ENCODE measurements around the gene SLC3A2. TPM values are rescaled to one million over a fixed set of nuclear protein-coding genes. Genes with fewer than 3 reads are reported as not detected.

Gene SLC3A2
- total RNA-seq, 2 donors from 2014 or later: 176 to 287 TPM

GRCh38 chr11:62882788-62883501 lies 2.2 kb downstream of the SLC3A2 start:
- peaks cover 32% of the 10 kb centered on the region for H3K4me1 Mint-ChIP-seq
- no peaks in the 10 kb centered on the region for H3K27me3 Mint-ChIP-seq
- H3K9me3 Mint-ChIP-seq: no peaks in the 10 kb centered on the region
- ATAC-seq (replicated peaks): no peak
- H3K36me3 Mint-ChIP-seq (ENCODE audit: low read depth): peaks cover 80% of the 10 kb centered on the region
- peak overlapping the region; percentile 99 for H3K27ac Mint-ChIP-seq
- peak overlapping the region; percentile 99 for H3K4me3 Mint-ChIP-seq

GRCh38 chr11:62883673-62884072 lies 3.0 kb downstream of the SLC3A2 start:
- no peaks in the 10 kb centered on the region for H3K9me3 Mint-ChIP-seq

GRCh38 chr11:62885137-62885750 lies 4.5 kb downstream of the SLC3A2 start:
- H3K27ac Mint-ChIP-seq: peak overlapping the region; percentile 78
- H3K27me3 Mint-ChIP-seq: no peaks in the 10 kb centered on the region
- H3K4me3 Mint-ChIP-seq: peak overlapping the region; percentile 62
- H3K36me3 Mint-ChIP-seq (ENCODE audit: low read depth): peaks cover 99% of the 10 kb centered on the region
- H3K9me3 Mint-ChIP-seq: no peaks in the 10 kb centered on the region
- no peak for ATAC-seq (replicated peaks)
- H3K4me1 Mint-ChIP-seq: peaks cover 26% of the 10 kb centered on the region

More at GRCh38 chr11:62883673-62884072, 3.0 kb downstream of the SLC3A2 start:
- Mint-ChIP-seq H3K27ac (peak overlapping the region; percentile 99), H3K27me3 (no peaks in the 10 kb centered on the region), H3K36me3 (ENCODE audit: low read depth) (peaks cover 87% of the 10 kb centered on the region), H3K4me1 (peaks cover 32% of the 10 kb centered on the region), H3K4me3 (peak overlapping the region; percentile 99)
- no peak for ATAC-seq (replicated peaks)

DNA sequence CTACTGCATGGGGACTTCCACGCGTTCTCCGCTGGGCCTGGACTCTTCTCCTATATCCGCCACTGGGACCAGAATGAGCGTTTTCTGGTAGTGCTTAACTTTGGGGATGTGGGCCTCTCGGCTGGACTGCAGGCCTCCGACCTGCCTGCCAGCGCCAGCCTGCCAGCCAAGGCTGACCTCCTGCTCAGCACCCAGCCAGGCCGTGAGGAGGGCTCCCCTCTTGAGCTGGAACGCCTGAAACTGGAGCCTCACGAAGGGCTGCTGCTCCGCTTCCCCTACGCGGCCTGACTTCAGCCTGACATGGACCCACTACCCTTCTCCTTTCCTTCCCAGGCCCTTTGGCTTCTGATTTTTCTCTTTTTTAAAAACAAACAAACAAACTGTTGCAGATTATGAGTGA lies 7.7 kb downstream of the SLC3A2 start:
- Mint-ChIP-seq H3K27me3 (no peaks in the 10 kb centered on the region), H3K4me3 (no peak overlapping the region), H3K36me3 (ENCODE audit: low read depth) (peaks cover 68% of the 10 kb centered on the region), H3K4me1 (peaks cover 17% of the 10 kb centered on the region), H3K9me3 (no peaks in the 10 kb centered on the region), H3K27ac (peak overlapping the region; percentile 14)
- no peak for ATAC-seq (replicated peaks)

DNA sequence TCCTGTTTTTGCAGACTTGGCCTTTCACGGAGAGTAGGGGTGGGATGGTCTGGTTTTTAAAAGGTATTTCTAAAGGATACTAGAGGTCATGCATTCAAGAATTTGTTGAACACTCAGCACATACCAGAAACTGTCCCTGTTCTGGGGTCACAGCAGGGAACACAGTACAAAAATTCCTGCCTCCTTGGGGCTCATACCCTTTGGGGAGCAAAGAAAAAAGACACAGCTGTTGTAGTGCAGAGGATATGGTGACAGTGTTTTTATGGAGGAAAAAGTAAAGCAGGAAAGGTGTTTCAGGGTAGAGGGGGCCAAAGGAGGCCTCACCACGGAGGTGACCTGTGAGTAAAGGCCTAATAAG lies 8.4 kb downstream of the SLC3A2 start:
- Mint-ChIP-seq H3K27me3 (no peaks in the 10 kb centered on the region), H3K4me3 (no peak overlapping the region), H3K27ac (peak overlapping the region; percentile 14), H3K36me3 (ENCODE audit: low read depth) (peaks cover 61% of the 10 kb centered on the region), H3K4me1 (peaks cover 10% of the 10 kb centered on the region), H3K9me3 (no peaks in the 10 kb centered on the region)
- no peak for ATAC-seq (replicated peaks)

DNA sequence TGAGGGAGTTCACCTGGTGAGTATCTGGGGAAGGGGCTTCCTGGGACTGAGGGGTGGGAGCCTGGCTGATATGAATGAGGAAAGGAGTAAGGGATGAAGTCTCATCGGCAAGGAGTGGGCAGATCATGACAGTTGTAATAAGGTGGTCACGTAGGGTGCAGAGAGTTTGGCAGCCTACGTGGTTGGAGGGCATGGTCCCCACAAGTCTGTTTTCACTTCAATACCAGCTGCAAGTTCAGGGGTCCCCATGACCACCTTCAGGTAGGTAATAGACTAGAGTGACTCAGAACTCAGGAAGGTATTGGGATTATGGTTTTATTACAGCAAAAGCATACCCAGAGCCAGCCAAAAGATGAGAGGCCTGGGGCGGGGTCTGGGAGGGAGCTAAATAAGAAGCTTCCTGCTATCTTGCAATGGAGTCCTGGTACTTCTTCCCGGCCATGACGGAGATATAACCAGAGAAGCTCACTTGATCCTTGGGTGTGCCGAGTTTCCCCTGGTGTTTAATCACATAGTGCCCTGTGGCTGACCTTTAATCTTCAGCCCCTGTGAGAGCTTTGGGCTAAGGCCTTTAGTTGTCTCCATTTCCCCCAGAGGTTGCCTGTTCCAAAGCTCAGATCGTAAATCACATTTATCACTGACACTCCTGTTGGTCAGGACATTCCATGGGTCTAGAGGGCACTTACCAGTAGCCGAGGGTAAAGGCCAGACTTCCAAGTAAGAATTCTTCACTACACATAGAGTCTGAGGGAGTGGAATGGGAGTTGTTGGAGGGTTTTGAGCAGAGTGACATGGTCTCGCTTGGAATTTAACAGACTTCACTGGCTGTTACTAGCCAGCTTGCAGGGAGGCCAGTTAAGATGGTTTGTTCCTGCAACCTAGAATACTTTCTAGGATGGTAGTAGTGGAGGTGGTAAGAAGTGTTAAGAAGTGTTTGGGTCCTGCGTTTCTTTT lies 9.1 kb downstream of the SLC3A2 start:
- H3K27ac Mint-ChIP-seq: no peak overlapping the region

GRCh38 chr11:62892077-62892922 lies 11.6 kb downstream of the SLC3A2 start:
- Mint-ChIP-seq H3K27ac (no peak overlapping the region), H3K36me3 (ENCODE audit: low read depth) (peaks cover 29% of the 10 kb centered on the region), H3K4me1 (peaks cover 2% of the 10 kb centered on the region), H3K27me3 (peaks cover 2% of the 10 kb centered on the region), H3K9me3 (no peaks in the 10 kb centered on the region), H3K4me3 (no peak overlapping the region)
- ATAC-seq (replicated peaks): peak; percentile 49

More for the DNA sequence above, 9.1 kb downstream of the SLC3A2 start:
- Mint-ChIP-seq H3K9me3 (no peaks in the 10 kb centered on the region), H3K27me3 (no peaks in the 10 kb centered on the region), H3K4me3 (no peak overlapping the region), H3K36me3 (ENCODE audit: low read depth) (peaks cover 54% of the 10 kb centered on the region), H3K4me1 (peaks cover 8% of the 10 kb centered on the region)
- ATAC-seq (replicated peaks): peak; percentile 16

DNA sequence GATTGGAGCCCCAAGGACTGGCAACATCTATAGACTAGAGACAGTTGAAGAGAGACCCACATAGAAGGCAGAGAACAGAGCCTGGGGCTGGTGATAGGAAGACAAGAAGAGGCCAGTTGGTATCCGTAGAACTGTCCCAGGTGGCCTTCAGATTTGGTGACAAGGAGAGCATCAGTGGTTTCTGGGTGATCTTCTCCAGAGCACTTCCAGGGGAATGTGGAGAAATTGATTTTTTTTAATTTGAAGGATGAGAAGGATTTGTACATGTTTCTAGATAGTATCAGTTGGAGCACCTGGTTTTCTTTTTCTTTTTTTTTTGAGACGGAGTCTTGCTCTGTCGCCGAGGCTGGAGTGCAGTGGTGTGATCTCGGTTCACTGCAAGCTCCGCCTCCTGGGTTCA lies 14.8 kb downstream of the SLC3A2 start:
- Mint-ChIP-seq H3K4me3 (no peak overlapping the region), H3K4me1 (peaks cover 5% of the 10 kb centered on the region), H3K27ac (no peak overlapping the region), H3K36me3 (ENCODE audit: low read depth) (no peaks in the 10 kb centered on the region), H3K9me3 (no peaks in the 10 kb centered on the region), H3K27me3 (peaks cover 7% of the 10 kb centered on the region)
- no peak for ATAC-seq (replicated peaks)

GRCh38 chr11:62896049-62896448 lies 15.4 kb downstream of the SLC3A2 start:
- ATAC-seq (replicated peaks): no peak
- Mint-ChIP-seq H3K9me3 (no peaks in the 10 kb centered on the region), H3K27me3 (peaks cover 7% of the 10 kb centered on the region), H3K4me1 (peaks cover 5% of the 10 kb centered on the region), H3K36me3 (ENCODE audit: low read depth) (no peaks in the 10 kb centered on the region), H3K27ac (no peak overlapping the region), H3K4me3 (no peak overlapping the region)

DNA sequence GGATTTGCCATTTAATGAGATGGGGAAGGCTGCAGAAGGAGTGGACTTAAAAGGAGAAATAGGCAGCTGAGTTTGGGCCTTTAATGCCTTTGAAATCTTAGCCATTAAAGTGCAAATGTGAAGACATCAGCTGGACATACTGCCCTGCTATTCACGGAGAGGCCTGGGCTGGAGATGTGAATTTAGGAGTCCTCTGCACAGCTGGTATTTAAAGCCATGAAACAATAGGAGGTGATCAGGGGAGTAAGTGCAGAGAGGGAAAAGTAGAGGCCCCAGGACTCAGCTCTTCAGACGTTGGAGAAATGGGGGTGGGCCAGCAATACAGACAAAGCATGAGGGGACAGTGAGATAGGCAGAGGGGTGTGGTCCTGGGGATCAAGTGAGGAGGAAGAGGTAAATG lies 16.6 kb downstream of the SLC3A2 start:
- Mint-ChIP-seq H3K4me1 (peaks cover 8% of the 10 kb centered on the region), H3K27ac (no peak overlapping the region), H3K27me3 (peaks cover 7% of the 10 kb centered on the region), H3K4me3 (no peak overlapping the region), H3K36me3 (ENCODE audit: low read depth) (no peaks in the 10 kb centered on the region), H3K9me3 (no peaks in the 10 kb centered on the region)
- no peak for ATAC-seq (replicated peaks)

- Mint-ChIP-seq H3K27ac (no peak overlapping the region), H3K4me3 (no peak overlapping the region), H3K9me3 (no peaks in the 10 kb centered on the region), H3K36me3 (ENCODE audit: low read depth) (no peaks in the 10 kb centered on the region), H3K27me3 (peaks cover 7% of the 10 kb centered on the region), H3K4me1 (peaks cover 15% of the 10 kb centered on the region)
- ATAC-seq (replicated peaks): peak; percentile 77
These were observed 17.3 kb downstream of the SLC3A2 start for GRCh38 chr11:62898027-62898426.

- H3K27ac Mint-ChIP-seq: peak overlapping the region; percentile 0
- H3K9me3 Mint-ChIP-seq: no peaks in the 10 kb centered on the region
- H3K4me3 Mint-ChIP-seq: peak overlapping the region; percentile 15
- peaks cover 7% of the 10 kb centered on the region for H3K27me3 Mint-ChIP-seq
- H3K36me3 Mint-ChIP-seq (ENCODE audit: low read depth): no peaks in the 10 kb centered on the region
- H3K4me1 Mint-ChIP-seq: peaks cover 18% of the 10 kb centered on the region
- peak; percentile 64 for ATAC-seq (replicated peaks)
These were observed 22.2 kb downstream of the SLC3A2 start for GRCh38 chr11:62902932-62903331.

DNA sequence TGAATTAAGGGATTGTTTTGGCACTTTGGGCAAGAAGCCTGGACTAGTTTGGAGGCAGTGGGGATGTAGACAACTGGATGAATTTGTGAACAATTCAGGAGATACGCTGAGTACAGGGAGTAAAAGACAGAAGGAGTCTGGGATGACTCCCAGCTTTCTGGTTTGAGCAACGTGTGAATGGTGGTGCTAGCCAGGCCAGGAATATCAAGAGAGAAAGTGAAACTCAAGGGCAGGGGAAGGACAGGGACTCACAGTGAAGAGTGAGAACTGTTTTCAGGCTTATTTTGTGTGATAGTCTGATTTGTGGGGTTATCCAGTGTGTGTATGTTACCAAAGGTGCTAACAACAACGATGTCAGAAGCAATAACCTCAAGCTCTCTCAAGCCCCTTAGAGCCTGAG lies 24.6 kb downstream of the SLC3A2 start:
- Mint-ChIP-seq H3K27me3 (peaks cover 6% of the 10 kb centered on the region), H3K36me3 (ENCODE audit: low read depth) (no peaks in the 10 kb centered on the region), H3K4me1 (peaks cover 18% of the 10 kb centered on the region), H3K27ac (no peak overlapping the region), H3K4me3 (no peak overlapping the region), H3K9me3 (no peaks in the 10 kb centered on the region)
- no peak for ATAC-seq (replicated peaks)

Measured in activated T-helper 17 cell treated with anti-CD3 and anti-CD28 coated beads, Interleukin-2, amount 50 U/mL, for 72 hours (primary cell).